HCT116 (cell line): ENCODE data around the gene MFAP3L. TPM values are rescaled to one million over a fixed set of nuclear protein-coding genes. Genes with fewer than 3 reads are reported as not detected.

Experiments
- ATAC-seq: fragments of 200-7000 bp; cut with Tn5 transposase; 2 replicates; pipeline ENCODE4 v1.9.1; 2020; ENCODE audit warnings: mild to moderate bottlenecking, moderate library complexity
- BruUV-seq: library from RNA; stranded (reverse); fragments of 400-500 nt; replicated peaks from 2 replicates; lab custom pipeline; 2021; lab: Mats Ljungman, UMichigan
- CTCF ChIA-PET: fragments of 300-600 bp; sonication (Branson Sonifier 250); formaldehyde crosslinking; loops from one replicate; lab custom pipeline; 2021; ENCODE audit warnings: antibody characterized with exemption; lab: Charles Lee
- POLR2A ChIA-PET: fragments of 300-600, 350-600 bp; sonication (Branson Sonifier 250); formaldehyde crosslinking; loops from one replicate; lab custom pipeline; 2021; ENCODE audit warnings: antibody characterized with exemption; lab: Charles Lee
- RAD21 ChIA-PET, 2 experiments: fragments of 300-600 bp; sonication (Branson Sonifier 250); formaldehyde crosslinking; loops; one replicate each; lab custom pipeline; 2023; ENCODE audit warnings: low total read pairs in 2 of 2; ENCODE audit not compliant: uncharacterized antibody in 2 of 2, unreplicated experiment in 2 of 2, low non-redundant PET in 1 of 2; lab: Charles Lee
- DNase-seq: peaks from one replicate; pipeline ENCODE4 v3.0.0-alpha.2; 2010; ENCODE audit warnings: low read depth, low spot score
- H2AFZ ChIP-seq: fragments of 200-600 bp; shearing (Covaris generic), sonication (generic); 2 replicates; pipeline ENCODE4 v1.6.1; 2017; ENCODE audit warnings: low read depth, mixed run types, mixed read lengths, antibody characterized with exemption, low read length; ENCODE audit not compliant: poor library complexity, severe bottlenecking
- H3K27ac ChIP-seq: 2 replicates; pipeline ENCODE4 v1.5.1; 2012; ENCODE audit warnings: low read depth, low read length
- H3K27me3 ChIP-seq: fragments of 200-600 bp; sonication (generic); 2 replicates; pipeline ENCODE4 v1.6.1; 2016; ENCODE audit warnings: mixed run types, low read length, mixed read lengths; ENCODE audit not compliant: insufficient read depth
- H3K36me3 ChIP-seq, 2 experiments: fragments of 200-500 bp in 1 of 2; fragments of 200-600 bp in 1 of 2; sonication (Bioruptor generic) in 1 of 2; sonication (generic) in 1 of 2; 2 replicates each; pipeline versions ENCODE4 v1.5.1 to v1.6.1; 2014 to 2016; ENCODE audit warnings: low read length in 2 of 2, inconsistent platforms in 1 of 2, mixed read lengths in 1 of 2, mixed run types in 1 of 2; ENCODE audit not compliant: insufficient read depth in 2 of 2, control insufficient read depth in 1 of 2
- H3K4me1 ChIP-seq, 2 experiments: fragments of 200-600 bp in 1 of 2; sonication (generic) in 1 of 2; 2 replicates each; pipeline versions ENCODE4 v1.5.1 to v1.6.1; 2012 to 2017; ENCODE audit warnings: low read length in 2 of 2, inconsistent platforms in 1 of 2, mild to moderate bottlenecking in 1 of 2, mixed read lengths in 1 of 2, mixed run types in 1 of 2, moderate library complexity in 1 of 2; ENCODE audit not compliant: insufficient read depth in 2 of 2, control insufficient read depth in 1 of 2
- H3K4me2 ChIP-seq: fragments of 200-600 bp; sonication (generic); 2 replicates; pipeline ENCODE4 v1.6.1; 2017; ENCODE audit warnings: mixed run types, low read length, mixed read lengths
- H3K4me3 ChIP-seq, 2 experiments: fragments of 200-600 bp in 1 of 2; sonication (generic) in 1 of 2; replicated peaks in 1 of 2; 2 replicates each; pipeline ENCODE4 v1.5.1; 2011 to 2016; ENCODE audit warnings: low read length in 2 of 2, control low read depth in 1 of 2, low read depth in 1 of 2, mild to moderate bottlenecking in 1 of 2, mixed read lengths in 1 of 2, mixed run types in 1 of 2
- H3K79me2 ChIP-seq: fragments of 200-600 bp; sonication (generic); 2 replicates; pipeline ENCODE4 v1.6.1; 2017; ENCODE audit warnings: mild to moderate bottlenecking, mixed run types, low read length, moderate library complexity, mixed read lengths; ENCODE audit not compliant: insufficient read depth
- H3K9ac ChIP-seq: fragments of 200-600 bp; sonication (generic); 2 replicates; pipeline ENCODE4 v1.6.1; 2016; ENCODE audit warnings: low read length, mixed read lengths
- H3K9me2 ChIP-seq: fragments of 200-600 bp; sonication (generic), shearing (Covaris generic); 2 replicates; pipeline ENCODE4 v1.6.1; 2017; ENCODE audit warnings: mixed run types, mild to moderate bottlenecking, moderate library complexity; ENCODE audit not compliant: insufficient read depth
- H3K9me3 ChIP-seq, 2 experiments: fragments of 200-500 bp in 1 of 2; fragments of 200-600 bp in 1 of 2; sonication (Bioruptor generic) in 1 of 2; sonication (generic) in 1 of 2; 2 replicates each; pipeline ENCODE4 v1.6.1; 2014 to 2017; ENCODE audit warnings: low read length in 2 of 2, mixed read lengths in 2 of 2, inconsistent platforms in 1 of 2, low read depth in 1 of 2, mild to moderate bottlenecking in 1 of 2, mixed run types in 1 of 2, moderate library complexity in 1 of 2; ENCODE audit not compliant: control insufficient read depth in 1 of 2, insufficient read depth in 1 of 2
- H4K20me1 ChIP-seq: fragments of 200-600 bp; sonication (generic), shearing (Covaris generic); 2 replicates; pipeline ENCODE4 v1.6.1; 2017; ENCODE audit warnings: mixed run types, mild to moderate bottlenecking, moderate library complexity; ENCODE audit not compliant: insufficient read depth
- CBX3 ChIP-seq: IDR thresholded peaks from 2 replicates; pipeline ENCODE4 v1.6.1; 2012; ENCODE audit warnings: low read depth
- EGR1 ChIP-seq: IDR thresholded peaks from 2 replicates; pipeline ENCODE4 v1.6.1; 2012; ENCODE audit warnings: low read depth
- ELF1 ChIP-seq: IDR thresholded peaks from 2 replicates; pipeline ENCODE4 v1.6.1; 2012; ENCODE audit warnings: low read depth, borderline replicate concordance
- EZH2phosphoT487 ChIP-seq: fragments of 200-600 bp; IDR thresholded peaks from 2 replicates; pipeline ENCODE4 v1.6.1; 2018; ENCODE audit warnings: antibody characterized with exemption, borderline replicate concordance
- RAD21 ChIP-seq: IDR thresholded peaks from 2 replicates; pipeline ENCODE4 v1.6.1; 2012; ENCODE audit warnings: low read depth, mild to moderate bottlenecking
- SP1 ChIP-seq: IDR thresholded peaks from 2 replicates; pipeline ENCODE4 v1.6.1; 2012; ENCODE audit warnings: low read depth
- intact Hi-C: fragments of 100-400 bp; cut with micrococcal nuclease; formaldehyde crosslinking; loops from 2 replicates; pipeline ENCODE4 v1.10.0; 2022
- total RNA-seq: library from RNA; stranded (reverse); gene quantifications from one replicate; pipeline ENCODE4 v1.2.1, GENCODE V29; 2021; ENCODE audit not compliant: unreplicated experiment
- TF ChIP-seq, protein P1 (sequence below): IDR thresholded peaks from 2 replicates; pipeline ENCODE4 v1.6.1; 2012
- TF ChIP-seq, protein P2 (sequence below), 3 experiments: fragments of 200-600 bp in 1 of 3; sonication (generic) in 1 of 3; IDR thresholded peaks in 2 of 3; conservative IDR thresholded peaks in 1 of 3; 2 replicates each; pipeline ENCODE4 v1.5.1; 2012 to 2017; ENCODE audit warnings: low read depth in 2 of 3, low read length in 2 of 3, antibody characterized with exemption in 1 of 3, borderline replicate concordance in 1 of 3, control low read depth in 1 of 3, mild to moderate bottlenecking in 1 of 3, mixed read lengths in 1 of 3, mixed run types in 1 of 3, moderate library complexity in 1 of 3; ENCODE audit not compliant: insufficient read depth in 1 of 3

Gene MFAP3L
- total RNA-seq, 1 experiment from 2014 or later, result 8.4 TPM

DNA sequence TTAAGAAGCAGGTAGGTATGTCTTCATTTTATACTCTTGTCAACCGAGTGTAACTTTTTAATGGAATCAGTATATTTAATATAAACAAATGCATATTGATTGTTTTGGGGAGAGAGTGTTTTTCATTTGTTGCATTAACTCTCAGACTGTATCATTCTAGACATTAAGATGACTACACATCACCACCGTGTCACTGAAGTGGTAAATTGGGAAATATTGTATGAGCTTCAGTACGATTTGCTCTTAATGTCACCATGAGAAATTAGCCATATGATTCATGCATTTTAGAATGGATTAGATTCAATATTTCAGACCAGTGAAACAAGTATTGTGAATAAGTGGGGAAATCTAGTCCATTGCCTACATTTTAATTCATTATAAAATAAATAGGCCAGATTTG lies 9.7 kb upstream of the MFAP3L start:
- Histone ChIP-seq H3K9ac (no peak overlapping the region), H3K4me3 (no peak overlapping the region), H4K20me1 (no peaks in the 10 kb centered on the region), H2AFZ (no peak overlapping the region), H3K79me2 (no peaks in the 10 kb centered on the region), H3K36me3 (no peaks in the 10 kb centered on the region), H3K9me2 (no peaks in the 10 kb centered on the region), H3K9me3 (no peaks in the 10 kb centered on the region), H3K27me3 (no peaks in the 10 kb centered on the region), H3K4me1 (no peaks in the 10 kb centered on the region), H3K27ac (no peak overlapping the region), H3K4me2 (no peak overlapping the region)
- ATAC-seq (no peak), DNase-seq (no peak)
- intact Hi-C loops, result no loop called here
- TF ChIP-seq ELF1 (no peak), EGR1 (no peak), CBX3 (no peak), RAD21 (no peak)
- TF ChIP-seq, protein P1, sequence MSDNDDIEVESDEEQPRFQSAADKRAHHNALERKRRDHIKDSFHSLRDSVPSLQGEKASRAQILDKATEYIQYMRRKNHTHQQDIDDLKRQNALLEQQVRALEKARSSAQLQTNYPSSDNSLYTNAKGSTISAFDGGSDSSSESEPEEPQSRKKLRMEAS, result no peak
- ChIA-PET RAD21 (no interaction called here), POLR2A (no interaction called here), CTCF (no interaction called here)
- BruUV-seq, result no TSS peak

DNA sequence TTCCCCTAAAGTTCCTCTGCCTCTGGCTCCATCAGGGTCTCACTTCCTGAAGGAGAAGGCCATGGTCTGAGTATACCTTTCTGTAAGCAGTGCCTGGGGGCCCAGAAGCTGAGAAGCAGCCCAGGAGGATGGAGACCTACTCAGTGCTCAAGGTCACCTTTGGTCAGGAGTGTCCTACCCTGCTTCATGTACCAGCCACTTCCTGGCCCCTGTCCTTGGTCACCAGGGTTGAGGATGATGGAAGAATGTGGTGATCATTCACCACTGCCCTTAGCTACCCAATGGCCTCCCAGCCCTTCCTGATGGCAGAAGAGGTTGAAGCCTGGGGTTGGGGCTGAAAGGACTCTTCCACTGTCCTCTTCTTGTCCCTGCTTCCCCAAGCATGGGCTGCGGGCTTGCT lies 9.0 kb upstream of the MFAP3L start:
- ATAC-seq (no peak), DNase-seq (no peak)
- Histone ChIP-seq H3K27ac (no peak overlapping the region), H2AFZ (no peak overlapping the region)
- ChIA-PET RAD21 (no interaction called here), CTCF (no interaction called here)
- intact Hi-C loops, result no loop called here
- BruUV-seq, result no TSS peak
- TF ChIP-seq, protein P2, sequence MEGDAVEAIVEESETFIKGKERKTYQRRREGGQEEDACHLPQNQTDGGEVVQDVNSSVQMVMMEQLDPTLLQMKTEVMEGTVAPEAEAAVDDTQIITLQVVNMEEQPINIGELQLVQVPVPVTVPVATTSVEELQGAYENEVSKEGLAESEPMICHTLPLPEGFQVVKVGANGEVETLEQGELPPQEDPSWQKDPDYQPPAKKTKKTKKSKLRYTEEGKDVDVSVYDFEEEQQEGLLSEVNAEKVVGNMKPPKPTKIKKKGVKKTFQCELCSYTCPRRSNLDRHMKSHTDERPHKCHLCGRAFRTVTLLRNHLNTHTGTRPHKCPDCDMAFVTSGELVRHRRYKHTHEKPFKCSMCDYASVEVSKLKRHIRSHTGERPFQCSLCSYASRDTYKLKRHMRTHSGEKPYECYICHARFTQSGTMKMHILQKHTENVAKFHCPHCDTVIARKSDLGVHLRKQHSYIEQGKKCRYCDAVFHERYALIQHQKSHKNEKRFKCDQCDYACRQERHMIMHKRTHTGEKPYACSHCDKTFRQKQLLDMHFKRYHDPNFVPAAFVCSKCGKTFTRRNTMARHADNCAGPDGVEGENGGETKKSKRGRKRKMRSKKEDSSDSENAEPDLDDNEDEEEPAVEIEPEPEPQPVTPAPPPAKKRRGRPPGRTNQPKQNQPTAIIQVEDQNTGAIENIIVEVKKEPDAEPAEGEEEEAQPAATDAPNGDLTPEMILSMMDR (IDR thresholded peaks at IDR 0.05 in 2 of 3, conservative IDR thresholded peaks at IDR 0.05 in 1 of 3; ENCODE audit: borderline replicate concordance in 1 of 3, insufficient read depth in 1 of 3, low read depth in 2 of 3, low read length in 2 of 3), result no peak
- no peak for TF ChIP-seq EZH2phosphoT487
- no peak for TF ChIP-seq SP1
- TF ChIP-seq, all 23 proteins: peak for 0
- no peak overlapping the region for H3K9ac ChIP-seq
- POLR2A ChIA-PET, result no interaction called here
- H3K27me3 ChIP-seq, result no peaks in the 10 kb centered on the region
- H3K4me1 ChIP-seq, result no peaks in the 10 kb centered on the region
- no peak overlapping the region for H3K4me2 ChIP-seq
- H3K9me3 ChIP-seq, result no peaks in the 10 kb centered on the region
- no peak overlapping the region for H3K4me3 ChIP-seq
- no peaks in the 10 kb centered on the region for H3K9me2 ChIP-seq
- no peaks in the 10 kb centered on the region for H4K20me1 ChIP-seq
- H3K36me3 ChIP-seq, result no peaks in the 10 kb centered on the region
- H3K79me2 ChIP-seq, result no peaks in the 10 kb centered on the region
